Right atrium auricular region (tissue), 2 donors: ENCODE measurements around the gene PIGH. TPM values are rescaled to one million over a fixed set of nuclear protein-coding genes. Genes with fewer than 3 reads are reported as not detected.

ENCODE experiments used
- DNase-seq: peaks from one replicate; pipeline ENCODE4 v3.0.0-alpha.2; 2019; ENCODE audit warnings: low spot score
- H3K27ac ChIP-seq, 2 donors: fragments of 200-600 bp; sonication (generic); 1 replicate in 1 of 2; 2 replicates in 1 of 2; pipeline ENCODE4 v1.5.1; 2016 to 2019
- H3K27me3 ChIP-seq, 2 donors: fragments of 200-600 bp; sonication (generic); one replicate each; pipeline versions ENCODE4 v1.5.1 to v1.6.0; 2017 to 2019
- H3K36me3 ChIP-seq: fragments of 200-600 bp; sonication (generic); one replicate; pipeline ENCODE4 v1.5.1; 2016
- H3K4me1 ChIP-seq, 2 donors: fragments of 200-600 bp; sonication (generic); one replicate each; pipeline versions ENCODE4 v1.5.1 to v1.6.0; 2017 to 2019
- H3K4me3 ChIP-seq, 2 donors: fragments of 200-600 bp; sonication (generic); 1 replicate in 1 of 2; 2 replicates in 1 of 2; pipeline ENCODE4 v1.5.1; 2017 to 2019; ENCODE audit warnings: mild to moderate bottlenecking in 1 of 2, moderate library complexity in 1 of 2
- H3K9me3 ChIP-seq, 2 donors: fragments of 200-600 bp; sonication (generic); one replicate each; pipeline ENCODE4 v1.5.1; 2019
- total RNA-seq, 2 donors: library from RNA; depleted of rRNA; stranded (reverse); fragments of >200 nt; gene quantifications; one replicate each; pipeline ENCODE4 v1.1.0, GENCODE V29; 2016
- TF ChIP-seq, protein P1 (sequence below), 2 donors: fragments of 200-600 bp; sonication (generic); IDR thresholded peaks; one replicate each; pipeline ENCODE4 v1.5.1; 2019; ENCODE audit warnings: antibody characterized with exemption in 2 of 2

The PIGH gene
- total RNA-seq, 2 donors from 2014 or later = 13.8 to 15.3 TPM

DNA sequence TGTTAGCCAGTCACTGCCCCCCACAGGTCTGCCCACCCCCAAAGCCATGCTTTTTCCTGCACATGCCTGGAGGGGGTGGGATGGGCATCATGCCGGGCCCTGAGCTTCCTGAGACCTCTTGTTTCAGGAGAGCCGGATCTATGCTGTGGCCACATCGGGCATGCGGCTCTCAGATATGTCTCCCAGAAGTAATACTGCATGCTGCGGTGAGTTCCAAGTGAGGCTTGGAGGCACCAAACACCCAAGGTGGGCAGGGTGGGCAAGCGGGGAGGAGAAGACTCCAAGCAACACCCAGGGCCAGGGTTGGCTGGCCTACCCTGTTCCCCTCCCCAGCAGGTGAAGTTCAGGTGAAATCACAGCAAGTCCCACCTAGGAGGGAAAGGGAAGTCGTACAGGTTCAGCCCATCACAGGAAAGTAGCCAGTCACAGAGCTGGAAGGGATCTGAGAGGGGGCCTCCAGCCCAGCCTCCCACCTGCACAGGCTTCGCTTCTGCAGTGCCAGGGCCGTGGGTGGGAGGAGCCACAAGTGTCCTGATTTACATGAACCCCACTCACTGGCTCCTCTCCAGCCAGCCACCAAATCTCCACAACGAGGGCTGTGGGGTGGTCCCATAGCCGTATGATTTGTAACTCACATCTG, 30.9 kb downstream of the PIGH start:
- Histone ChIP-seq H3K9me3 (no peaks in the 10 kb centered on the region), H3K27ac (no peak overlapping the region), H3K27me3 (no peaks in the 10 kb centered on the region), H3K4me3 (no peak overlapping the region), H3K36me3 (no peaks in the 10 kb centered on the region), H3K4me1 (no peaks in the 10 kb centered on the region)
- TF ChIP-seq, protein P1, sequence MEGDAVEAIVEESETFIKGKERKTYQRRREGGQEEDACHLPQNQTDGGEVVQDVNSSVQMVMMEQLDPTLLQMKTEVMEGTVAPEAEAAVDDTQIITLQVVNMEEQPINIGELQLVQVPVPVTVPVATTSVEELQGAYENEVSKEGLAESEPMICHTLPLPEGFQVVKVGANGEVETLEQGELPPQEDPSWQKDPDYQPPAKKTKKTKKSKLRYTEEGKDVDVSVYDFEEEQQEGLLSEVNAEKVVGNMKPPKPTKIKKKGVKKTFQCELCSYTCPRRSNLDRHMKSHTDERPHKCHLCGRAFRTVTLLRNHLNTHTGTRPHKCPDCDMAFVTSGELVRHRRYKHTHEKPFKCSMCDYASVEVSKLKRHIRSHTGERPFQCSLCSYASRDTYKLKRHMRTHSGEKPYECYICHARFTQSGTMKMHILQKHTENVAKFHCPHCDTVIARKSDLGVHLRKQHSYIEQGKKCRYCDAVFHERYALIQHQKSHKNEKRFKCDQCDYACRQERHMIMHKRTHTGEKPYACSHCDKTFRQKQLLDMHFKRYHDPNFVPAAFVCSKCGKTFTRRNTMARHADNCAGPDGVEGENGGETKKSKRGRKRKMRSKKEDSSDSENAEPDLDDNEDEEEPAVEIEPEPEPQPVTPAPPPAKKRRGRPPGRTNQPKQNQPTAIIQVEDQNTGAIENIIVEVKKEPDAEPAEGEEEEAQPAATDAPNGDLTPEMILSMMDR (IDR thresholded peaks at IDR 0.05) = no peak
- no peak for DNase-seq

DNA sequence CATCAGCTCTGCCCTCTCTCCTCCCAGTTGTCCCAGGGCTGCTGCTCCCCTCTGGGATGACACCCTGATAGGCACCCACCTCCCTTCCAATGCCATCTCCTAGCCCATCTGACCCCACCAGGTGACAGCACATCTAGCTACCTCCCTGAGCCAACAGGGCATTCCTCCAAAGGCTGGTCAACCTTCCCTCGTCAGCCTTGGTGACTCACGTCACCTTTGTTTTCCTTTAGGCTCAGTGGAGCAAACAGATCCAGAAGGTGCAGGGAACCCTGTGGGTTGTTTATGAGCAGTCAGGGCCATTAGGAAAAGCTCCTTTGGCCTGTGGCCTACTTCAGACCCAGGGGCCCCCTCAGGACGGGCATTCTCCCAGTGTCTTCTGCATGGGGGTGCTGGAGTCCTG, 32.4 kb downstream of the PIGH start:
- TF ChIP-seq, protein P1 (IDR thresholded peaks at IDR 0.05) = no peak
- Histone ChIP-seq H3K4me3 (no peak overlapping the region), H3K36me3 (no peaks in the 10 kb centered on the region), H3K27ac (no peak overlapping the region), H3K4me1 (no peaks in the 10 kb centered on the region), H3K9me3 (no peaks in the 10 kb centered on the region), H3K27me3 (no peaks in the 10 kb centered on the region)
- no peak for DNase-seq

DNA sequence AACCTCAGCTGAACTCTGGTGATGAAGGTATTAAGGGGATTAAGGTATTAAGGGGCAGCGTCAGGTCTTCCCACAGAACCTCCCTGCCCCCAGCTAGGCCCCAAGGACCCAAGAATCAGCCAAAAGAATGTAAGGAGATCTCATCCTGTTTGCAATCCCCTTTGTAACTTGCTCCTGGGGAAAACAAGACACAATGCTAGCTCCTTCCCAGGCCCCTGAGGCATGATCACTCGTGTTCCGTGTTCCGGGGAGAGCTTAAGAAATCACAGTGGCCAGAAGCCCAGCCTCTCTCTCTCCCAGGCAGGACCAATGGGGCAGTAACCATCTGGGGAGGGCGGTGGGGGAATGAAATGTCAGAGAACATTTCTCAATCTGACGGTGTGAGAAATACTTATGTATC, 33.2 kb downstream of the PIGH start:
- no peaks in the 10 kb centered on the region for H3K36me3 ChIP-seq
- TF ChIP-seq, protein P1 (IDR thresholded peaks at IDR 0.05) = no peak
- H3K4me3 ChIP-seq = no peak overlapping the region
- H3K27ac ChIP-seq = no peak overlapping the region
- H3K4me1 ChIP-seq = no peaks in the 10 kb centered on the region
- H3K9me3 ChIP-seq = no peaks in the 10 kb centered on the region
- no peaks in the 10 kb centered on the region for H3K27me3 ChIP-seq
- DNase-seq = no peak

DNA sequence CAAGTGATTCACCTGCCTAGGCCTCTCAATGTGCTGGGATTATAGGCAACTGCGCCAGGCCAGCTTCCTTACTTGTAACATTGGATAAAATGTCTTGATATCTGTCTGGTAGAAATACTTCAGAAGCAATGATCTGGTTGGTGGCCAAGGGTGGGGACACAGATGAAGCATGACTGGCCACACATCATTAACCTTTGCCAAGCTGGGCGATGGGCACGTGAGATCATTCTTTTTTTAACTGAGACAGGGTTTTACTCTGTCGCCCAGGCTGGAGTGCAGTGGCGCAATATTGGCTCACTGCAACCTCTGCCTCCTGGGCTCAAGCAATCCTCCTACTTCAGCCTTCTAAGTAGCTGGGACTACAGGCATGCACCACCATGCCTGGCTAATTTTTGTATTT, 35.8 kb downstream of the PIGH start:
- Histone ChIP-seq H3K9me3 (no peaks in the 10 kb centered on the region), H3K4me3 (no peak overlapping the region), H3K36me3 (no peaks in the 10 kb centered on the region), H3K27me3 (no peaks in the 10 kb centered on the region), H3K4me1 (no peaks in the 10 kb centered on the region), H3K27ac (no peak overlapping the region)
- TF ChIP-seq, protein P1 (IDR thresholded peaks at IDR 0.05) = no peak
- no peak for DNase-seq

DNA sequence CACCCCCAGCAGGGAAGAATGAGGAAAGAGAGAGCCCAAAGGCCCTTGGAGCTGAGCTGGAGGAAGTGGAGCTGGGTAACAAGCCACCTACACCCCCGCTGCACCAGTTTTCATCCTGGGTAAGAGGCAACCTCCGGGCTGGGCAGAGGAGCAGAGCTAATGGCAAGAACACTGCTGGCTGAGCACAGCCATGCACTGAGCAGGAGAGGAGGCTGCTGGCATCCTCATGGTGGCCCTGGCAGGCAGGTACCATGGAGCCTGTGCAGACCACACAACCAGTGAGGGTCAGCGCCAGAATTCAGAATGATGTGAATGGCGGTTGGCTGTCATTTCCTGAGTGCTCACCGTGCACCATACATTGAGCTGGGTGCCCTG, 37.3 kb downstream of the PIGH start:
- no peak overlapping the region for H3K4me3 ChIP-seq
- H3K9me3 ChIP-seq = no peaks in the 10 kb centered on the region
- H3K27me3 ChIP-seq = no peaks in the 10 kb centered on the region
- no peak overlapping the region for H3K27ac ChIP-seq
- TF ChIP-seq, protein P1 (IDR thresholded peaks at IDR 0.05) = no peak
- DNase-seq = no peak
- H3K36me3 ChIP-seq = no peaks in the 10 kb centered on the region
- no peaks in the 10 kb centered on the region for H3K4me1 ChIP-seq
